ENCODE results near the gene ZNF18.

The ZNF18 gene

DNA sequence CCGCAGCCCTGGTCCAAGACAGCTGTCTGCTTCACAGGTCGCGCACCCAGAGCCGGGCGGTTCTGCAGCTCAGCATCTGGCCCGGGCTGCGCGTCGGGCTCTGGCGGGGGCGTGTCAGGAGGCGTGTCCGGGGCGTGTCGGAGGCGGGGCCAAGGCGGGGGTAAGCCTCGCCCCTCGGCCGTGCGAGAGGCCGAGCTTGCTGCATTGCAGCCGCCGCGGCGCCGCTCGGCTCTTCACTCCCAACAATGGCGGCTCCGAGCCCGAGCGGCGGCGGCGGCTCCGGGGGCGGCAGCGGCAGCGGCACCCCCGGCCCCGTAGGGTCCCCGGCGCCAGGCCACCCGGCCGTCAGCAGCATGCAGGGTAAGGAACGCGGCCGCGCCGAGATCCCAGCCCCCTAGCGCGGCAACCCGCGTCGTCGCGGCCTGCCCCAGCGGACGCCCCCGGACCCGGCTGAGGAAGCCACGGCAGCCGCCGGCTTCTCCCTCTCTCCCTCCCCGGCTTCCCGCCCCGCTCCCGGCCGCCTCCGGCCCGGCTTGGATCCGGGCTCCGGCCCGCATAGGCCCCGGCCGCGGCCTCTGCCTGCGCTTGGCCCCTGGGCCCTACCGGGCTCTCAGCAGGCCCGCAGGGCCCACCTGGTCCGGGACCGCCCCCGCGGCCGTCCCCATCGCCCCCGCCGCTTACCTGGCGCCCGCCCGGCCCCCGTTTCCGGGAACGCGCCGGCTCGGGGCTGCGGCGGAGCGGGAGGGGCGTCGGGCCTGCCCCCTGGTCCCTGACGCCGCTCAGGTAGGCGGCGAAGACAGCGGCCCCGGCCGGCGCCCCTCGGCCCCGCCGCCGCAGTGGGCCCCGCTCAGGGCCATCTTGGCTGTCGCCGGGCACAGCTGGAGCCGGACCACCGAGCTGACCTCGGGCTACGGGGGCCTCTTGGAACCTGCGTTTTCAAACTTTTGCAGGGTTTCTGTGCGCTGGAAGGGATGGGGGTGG is 23.7 kb upstream of the ZNF18 start, which contains the start of gene MAP2K4:
Gene MAP2K4, plus strand, starts transcription at position 236 of the 981 bp plus-strand sequence. Its CDS starts 10 bp downstream, at position 246.
- Histone ChIP-seq H3K9me3 (ENCODE audit: control insufficient read depth, insufficient read depth, low read length) (no peaks in the 10 kb centered on the region), H4K20me1 (ENCODE audit: control insufficient read depth, insufficient read depth, low read depth, low read length) (peaks cover 14% of the 10 kb centered on the region), H3K9me2 (replicated peaks; ENCODE audit: control insufficient read depth, low read length) (no peaks in the 10 kb centered on the region), H3K27me3 (ENCODE audit: control insufficient read depth, low read length) (peaks cover 11% of the 10 kb centered on the region), H3K4me3 (ENCODE audit: low read length) (peak within 1 kb of the TSS; percentile 80), H3K4me2 (ENCODE audit: low read length) (peak within 1 kb of the TSS; percentile 71), H3K79me2 (ENCODE audit: control insufficient read depth, low read length) (peaks cover 48% of the 10 kb centered on the region), H3K36me3 (ENCODE audit: control insufficient read depth, low read length) (peaks cover 5% of the 10 kb centered on the region; the same call in 1 of the 2 replicates), H3F3A (ENCODE audit: control insufficient read depth, insufficient read depth) (no peaks in the 10 kb centered on the region), H3K4me1 (ENCODE audit: control insufficient read depth, low read length) (peaks cover 19% of the 10 kb centered on the region), H3K27ac (ENCODE audit: low read depth, low read length) (peak within 1 kb of the TSS; percentile 30)
- TF ChIP-seq EZH2phosphoT487 (IDR thresholded peaks at IDR 0.05; ENCODE audit: borderline replicate concordance, low read length) = no peak
- TF ChIP-seq, protein P1, sequence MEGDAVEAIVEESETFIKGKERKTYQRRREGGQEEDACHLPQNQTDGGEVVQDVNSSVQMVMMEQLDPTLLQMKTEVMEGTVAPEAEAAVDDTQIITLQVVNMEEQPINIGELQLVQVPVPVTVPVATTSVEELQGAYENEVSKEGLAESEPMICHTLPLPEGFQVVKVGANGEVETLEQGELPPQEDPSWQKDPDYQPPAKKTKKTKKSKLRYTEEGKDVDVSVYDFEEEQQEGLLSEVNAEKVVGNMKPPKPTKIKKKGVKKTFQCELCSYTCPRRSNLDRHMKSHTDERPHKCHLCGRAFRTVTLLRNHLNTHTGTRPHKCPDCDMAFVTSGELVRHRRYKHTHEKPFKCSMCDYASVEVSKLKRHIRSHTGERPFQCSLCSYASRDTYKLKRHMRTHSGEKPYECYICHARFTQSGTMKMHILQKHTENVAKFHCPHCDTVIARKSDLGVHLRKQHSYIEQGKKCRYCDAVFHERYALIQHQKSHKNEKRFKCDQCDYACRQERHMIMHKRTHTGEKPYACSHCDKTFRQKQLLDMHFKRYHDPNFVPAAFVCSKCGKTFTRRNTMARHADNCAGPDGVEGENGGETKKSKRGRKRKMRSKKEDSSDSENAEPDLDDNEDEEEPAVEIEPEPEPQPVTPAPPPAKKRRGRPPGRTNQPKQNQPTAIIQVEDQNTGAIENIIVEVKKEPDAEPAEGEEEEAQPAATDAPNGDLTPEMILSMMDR (IDR thresholded peaks at IDR 0.05; ENCODE audit: low read depth, low read length, poor library complexity, severe bottlenecking) = no peak

DNA sequence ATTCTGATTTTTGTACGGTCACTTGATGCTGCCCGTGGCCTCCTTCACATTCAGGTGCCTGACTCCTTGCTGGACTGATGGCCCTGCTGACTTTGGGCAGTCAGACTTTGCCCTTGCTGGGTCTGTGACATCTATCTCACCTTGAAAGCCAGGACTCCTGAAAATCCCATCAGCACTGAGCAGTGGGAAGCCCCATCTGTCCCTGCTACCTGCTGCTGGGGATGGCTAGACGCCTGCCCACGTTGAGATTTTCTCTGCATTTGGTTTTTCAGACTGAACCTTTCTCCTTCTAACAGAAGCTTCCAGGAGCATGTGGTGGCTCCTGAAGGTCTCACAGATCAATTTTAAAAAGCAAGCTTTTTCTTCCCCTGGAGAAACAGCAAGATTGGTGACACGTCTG is 10.2 kb upstream of the ZNF18 start:
- Histone ChIP-seq H3K27me3 (ENCODE audit: control insufficient read depth, low read length) (peaks cover 9% of the 10 kb centered on the region; the same call in 1 of the 2 replicates), H3K4me2 (ENCODE audit: low read length) (no peak overlapping the region), H3F3A (ENCODE audit: control insufficient read depth, insufficient read depth) (no peaks in the 10 kb centered on the region), H4K20me1 (ENCODE audit: control insufficient read depth, insufficient read depth, low read depth, low read length) (no peaks in the 10 kb centered on the region), H3K27ac (ENCODE audit: low read depth, low read length) (no peak overlapping the region), H3K4me1 (ENCODE audit: control insufficient read depth, low read length) (no peaks in the 10 kb centered on the region), H3K79me2 (ENCODE audit: control insufficient read depth, low read length) (no peaks in the 10 kb centered on the region), H3K9me3 (ENCODE audit: control insufficient read depth, insufficient read depth, low read length) (no peaks in the 10 kb centered on the region), H3K4me3 (ENCODE audit: low read length) (no peak overlapping the region), H3K36me3 (ENCODE audit: control insufficient read depth, low read length) (no peaks in the 10 kb centered on the region), H3K9me2 (replicated peaks; ENCODE audit: control insufficient read depth, low read length) (no peaks in the 10 kb centered on the region)
- TF ChIP-seq, protein P1 (IDR thresholded peaks at IDR 0.05; ENCODE audit: low read depth, low read length, poor library complexity, severe bottlenecking) = no peak
- no peak for TF ChIP-seq EZH2phosphoT487 (IDR thresholded peaks at IDR 0.05; ENCODE audit: borderline replicate concordance, low read length)

DNA sequence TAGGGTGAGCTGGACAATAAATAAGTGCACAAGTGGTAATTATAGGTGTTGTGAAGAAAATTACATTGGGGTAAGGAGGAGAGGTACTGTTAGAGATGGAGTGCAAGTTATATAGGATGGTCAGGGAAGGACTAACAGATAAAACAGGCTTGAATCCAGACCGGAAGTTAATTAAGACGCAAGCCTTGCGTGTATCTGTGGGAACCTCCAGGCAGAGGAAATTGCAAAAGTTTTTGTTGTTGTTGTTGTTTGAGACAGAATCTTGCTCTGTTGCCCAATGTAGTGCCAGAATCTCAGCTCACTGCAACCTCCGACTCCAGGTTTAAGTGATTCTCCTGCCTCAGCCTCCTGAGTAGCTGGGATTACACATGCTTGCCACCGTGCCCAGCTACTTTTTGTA is 2.4 kb upstream of the ZNF18 start:
- H4K20me1 ChIP-seq (ENCODE audit: control insufficient read depth, insufficient read depth, low read depth, low read length) = no peaks in the 10 kb centered on the region
- no peak overlapping the region for H3K4me2 ChIP-seq (ENCODE audit: low read length)
- H3K4me1 ChIP-seq (ENCODE audit: control insufficient read depth, low read length) = peaks cover 16% of the 10 kb centered on the region
- no peaks in the 10 kb centered on the region; the same call in 1 of the 2 replicates for H3K36me3 ChIP-seq (ENCODE audit: control insufficient read depth, low read length)
- H3K27me3 ChIP-seq (ENCODE audit: control insufficient read depth, low read length) = 0 out of 2 replicates have a peak, but pooled peaks cover 3% of the 10 kb centered on the region
- no peak overlapping the region for H3K4me3 ChIP-seq (ENCODE audit: low read length)
- H3K9me2 ChIP-seq (replicated peaks; ENCODE audit: control insufficient read depth, low read length) = no peaks in the 10 kb centered on the region
- no peak overlapping the region for H3K27ac ChIP-seq (ENCODE audit: low read depth, low read length)
- TF ChIP-seq, protein P1 (IDR thresholded peaks at IDR 0.05; ENCODE audit: low read depth, low read length, poor library complexity, severe bottlenecking) = no peak
- no peak for TF ChIP-seq EZH2phosphoT487 (IDR thresholded peaks at IDR 0.05; ENCODE audit: borderline replicate concordance, low read length)
- no peaks in the 10 kb centered on the region for H3K9me3 ChIP-seq (ENCODE audit: control insufficient read depth, insufficient read depth, low read length)
- H3F3A ChIP-seq (ENCODE audit: control insufficient read depth, insufficient read depth) = no peaks in the 10 kb centered on the region
- peaks cover 15% of the 10 kb centered on the region for H3K79me2 ChIP-seq (ENCODE audit: control insufficient read depth, low read length)
